Esophagus squamous epithelium (tissue), 4 donors: Measurements from ENCODE around the gene NOL4L.

Experiments used
- CTCF ChIP-seq, 6 experiments: fragments of 450-650 bp in 4 of 6; fragments of 200-600 bp in 2 of 6; sonication (generic) in 2 of 6; IDR thresholded peaks; one replicate each; pipeline ENCODE4 v1.5.1; 2016 to 2019; ENCODE audit warnings: antibody characterized with exemption in 6 of 6, mild to moderate bottlenecking in 4 of 6, moderate library complexity in 4 of 6
- POLR2A ChIP-seq, 4 donors: fragments of 450-650 bp; IDR thresholded peaks; one replicate each; pipeline ENCODE4 v1.6.1; 2017; ENCODE audit warnings: antibody characterized with exemption in 4 of 4, mild to moderate bottlenecking in 4 of 4, moderate library complexity in 3 of 4

GRCh38 chr20:32444474-32445220 is 140.5 kb downstream of the NOL4L start:
- no peak for TF ChIP-seq CTCF (IDR thresholded peaks at IDR 0.05)
- TF ChIP-seq POLR2A (IDR thresholded peaks at IDR 0.05) = no peak
